ENCODE results near the gene DBNL.

The DBNL gene

GRCh38 chr7:44057849-44058758 lies 13.6 kb downstream of the DBNL start:
- H3K27ac ChIP-seq = no peak overlapping the region
- TF ChIP-seq CTCF (conservative IDR thresholded peaks at IDR 0.05) = no peak

GRCh38 chr7:44058759-44059218 lies 14.3 kb downstream of the DBNL start:
- H3K27ac ChIP-seq = no peak overlapping the region
- TF ChIP-seq CTCF (conservative IDR thresholded peaks at IDR 0.05) = no peak

- H3K27ac ChIP-seq = no peak overlapping the region
- TF ChIP-seq CTCF (conservative IDR thresholded peaks at IDR 0.05) = no peak
Observed at GRCh38 chr7:44059219-44060090, 15.0 kb downstream of the DBNL start.

- no peak overlapping the region for H3K27ac ChIP-seq
- no peak for TF ChIP-seq CTCF (conservative IDR thresholded peaks at IDR 0.05)
Observed at GRCh38 chr7:44060091-44060947, 15.8 kb downstream of the DBNL start.

GRCh38 chr7:44060948-44061644 lies 16.6 kb downstream of the DBNL start:
- no peak for TF ChIP-seq CTCF (conservative IDR thresholded peaks at IDR 0.05)
- no peak overlapping the region for H3K27ac ChIP-seq

- H3K27ac ChIP-seq = no peak overlapping the region
- no peak for TF ChIP-seq CTCF (conservative IDR thresholded peaks at IDR 0.05)
Observed at GRCh38 chr7:44061645-44062179, 17.2 kb downstream of the DBNL start.
